H1 (cell line): ENCODE results near the gene EEF1A2. TPM values are rescaled to one million over a fixed set of nuclear protein-coding genes. Genes with fewer than 3 reads are reported as not detected.

Source experiments
- CTCF ChIA-PET: fragments of 300-600 bp; sonication (Branson Sonifier 250); formaldehyde crosslinking; loops from one replicate; lab custom pipeline; 2021; ENCODE audit not compliant: partially characterized antibody; lab: Charles Lee
- POLR2A ChIA-PET: fragments of 300-600 bp; sonication (Branson Sonifier 250); formaldehyde crosslinking; loops from one replicate; lab custom pipeline; 2021; ENCODE audit warnings: inconsistent platforms; ENCODE audit not compliant: partially characterized antibody; lab: Charles Lee
- DNase-seq, 2 experiments: peaks; one replicate each; pipeline versions ENCODE4 v3.0.0 to v3.0.0-alpha.2; 2010 to 2022; ENCODE audit warnings: low spot score in 2 of 2, low read depth in 1 of 2, mixed read lengths in 1 of 2
- FAIRE-seq: peaks from 2 replicates; lab custom pipeline; 2011; peaks lifted over from hg19 to GRCh38; lab: Jason Lieb, UNC
- H2AFZ ChIP-seq: 2 replicates; pipeline ENCODE4 v1.8.1; 2012; ENCODE audit warnings: low read length, inconsistent platforms
- H2AK5ac ChIP-seq: 2 replicates; pipeline ENCODE4 v1.6.1; 2013; ENCODE audit warnings: low read depth, low read length
- H2BK120ac ChIP-seq: replicated peaks from 2 replicates; pipeline ENCODE3; 2013; ENCODE audit warnings: low read depth, low read length, inconsistent platforms
- H2BK12ac ChIP-seq: 2 replicates; pipeline ENCODE4 v1.6.1; 2013; ENCODE audit warnings: low read depth, low read length
- H2BK15ac ChIP-seq: 2 replicates; pipeline ENCODE4 v1.6.1; 2013; ENCODE audit warnings: low read length
- H2BK20ac ChIP-seq: 2 replicates; pipeline ENCODE4 v1.6.1; 2013; ENCODE audit warnings: low read length
- H2BK5ac ChIP-seq: 2 replicates; pipeline ENCODE4 v1.6.1; 2013; ENCODE audit warnings: low read depth, low read length
- H3K14ac ChIP-seq: 2 replicates; pipeline ENCODE4 v1.6.1; 2013; ENCODE audit warnings: inconsistent platforms; ENCODE audit not compliant: insufficient read length
- H3K18ac ChIP-seq: 2 replicates; pipeline ENCODE4 v1.6.1; 2013; ENCODE audit warnings: low read length; ENCODE audit errors: extremely low read depth
- H3K23ac ChIP-seq: 2 replicates; pipeline ENCODE4 v1.6.1; 2013; ENCODE audit warnings: inconsistent platforms; ENCODE audit not compliant: insufficient read length
- H3K23me2 ChIP-seq: 2 replicates; pipeline ENCODE4 v1.6.1; 2013; ENCODE audit warnings: low read depth, low read length
- H3K27ac ChIP-seq: 2 replicates; pipeline ENCODE4 v1.6.1; 2011; ENCODE audit warnings: low read depth, low read length, inconsistent platforms
- H3K27me3 ChIP-seq, 4 experiments: replicated peaks in 1 of 4; 1 replicate in 1 of 4; 2 replicates in 3 of 4; pipeline versions ENCODE4 v1.6.1 to v1.8.1; 2011 to 2013; ENCODE audit warnings: low read length in 3 of 4, mild to moderate bottlenecking in 3 of 4, inconsistent platforms in 2 of 4, mixed read lengths in 2 of 4, moderate library complexity in 1 of 4; ENCODE audit not compliant: control insufficient read depth in 3 of 4, insufficient read depth in 3 of 4; ENCODE audit errors: extremely low read depth in 1 of 4
- H3K36me3 ChIP-seq, 4 experiments: 2 replicates each; pipeline versions ENCODE4 v1.6.1 to v1.8.1; 2011 to 2013; ENCODE audit warnings: mild to moderate bottlenecking in 4 of 4, low read length in 3 of 4, moderate library complexity in 2 of 4, control low read depth in 1 of 4, inconsistent platforms in 1 of 4; ENCODE audit not compliant: insufficient read depth in 4 of 4, control insufficient read depth in 2 of 4
- H3K4ac ChIP-seq: replicated peaks from 2 replicates; pipeline ENCODE3; 2013; ENCODE audit warnings: low read length, low read depth, mixed read lengths, inconsistent platforms; ENCODE audit not compliant: insufficient read length
- H3K4me1 ChIP-seq, 4 experiments: replicated peaks in 1 of 4; 1 replicate in 1 of 4; 2 replicates in 3 of 4; pipeline versions ENCODE4 v1.6.1 to v1.8.1; 2011 to 2013; ENCODE audit warnings: low read length in 3 of 4, inconsistent platforms in 2 of 4, mixed read lengths in 1 of 4; ENCODE audit not compliant: insufficient read depth in 4 of 4, control insufficient read depth in 3 of 4
- H3K4me2 ChIP-seq, 2 experiments: 2 replicates each; pipeline versions ENCODE4 v1.6.1 to v1.8.1; 2011 to 2013; ENCODE audit warnings: low read depth in 2 of 2, low read length in 2 of 2, control low read depth in 1 of 2, inconsistent platforms in 1 of 2, mild to moderate bottlenecking in 1 of 2; ENCODE audit not compliant: insufficient read depth in 1 of 2
- H3K4me3 ChIP-seq, 4 experiments: fragments of 200-600, 300-600 bp in 1 of 4; sonication (generic), shearing (Covaris generic), sonication (Bioruptor Twin) in 1 of 4; 2 replicates each; pipeline versions ENCODE4 v1.5.1 to v1.8.1; 2011 to 2016; ENCODE audit warnings: low read length in 4 of 4, low read depth in 3 of 4, control low read depth in 2 of 4, inconsistent platforms in 2 of 4, mild to moderate bottlenecking in 2 of 4, mixed read lengths in 1 of 4, moderate library complexity in 1 of 4; ENCODE audit not compliant: insufficient read depth in 2 of 4; ENCODE audit errors: extremely low read depth in 1 of 4
- H3K56ac ChIP-seq: replicated peaks from 2 replicates; pipeline ENCODE3; 2013; ENCODE audit warnings: low read depth, mild to moderate bottlenecking, mixed read lengths, low read length, inconsistent platforms; ENCODE audit not compliant: insufficient read length
- H3K79me1 ChIP-seq: 2 replicates; pipeline ENCODE4 v1.6.1; 2013; ENCODE audit warnings: low read depth, low read length, control low read depth
- H3K79me2 ChIP-seq, 2 experiments: 2 replicates each; pipeline versions ENCODE4 v1.6.1 to v1.8.1; 2012 to 2013; ENCODE audit warnings: low read length in 2 of 2, mild to moderate bottlenecking in 2 of 2, inconsistent platforms in 1 of 2; ENCODE audit not compliant: insufficient read depth in 2 of 2, control insufficient read depth in 1 of 2
- H3K9ac ChIP-seq, 4 experiments: replicated peaks in 1 of 4; 1 replicate in 1 of 4; 2 replicates in 3 of 4; pipeline versions ENCODE4 v1.6.1 to v1.8.1; 2011 to 2013; ENCODE audit warnings: low read depth in 3 of 4, low read length in 3 of 4, control low read depth in 2 of 4, mild to moderate bottlenecking in 2 of 4, moderate library complexity in 2 of 4, inconsistent platforms in 1 of 4; ENCODE audit errors: extremely low read depth in 1 of 4
- H3K9me3 ChIP-seq, 2 experiments: 2 replicates each; pipeline versions ENCODE4 v1.6.1 to v1.8.1; 2012 to 2013; ENCODE audit warnings: mild to moderate bottlenecking in 2 of 2, moderate library complexity in 2 of 2, control low read depth in 1 of 2, inconsistent platforms in 1 of 2, low read depth in 1 of 2, low read length in 1 of 2, mixed read lengths in 1 of 2; ENCODE audit not compliant: insufficient read depth in 2 of 2
- H4K20me1 ChIP-seq, 2 experiments: replicated peaks in 1 of 2; 2 replicates each; pipeline versions ENCODE3 to v1.8.1; 2011 to 2013; ENCODE audit warnings: inconsistent platforms in 2 of 2, low read length in 2 of 2, mild to moderate bottlenecking in 1 of 2; ENCODE audit not compliant: insufficient read depth in 2 of 2, control insufficient read depth in 1 of 2
- H4K5ac ChIP-seq: 2 replicates; pipeline ENCODE4 v1.6.1; 2013; ENCODE audit warnings: low read length, low read depth, mixed read lengths, inconsistent platforms; ENCODE audit not compliant: insufficient read length
- H4K8ac ChIP-seq: 2 replicates; pipeline ENCODE4 v1.8.0; 2013; ENCODE audit warnings: mild to moderate bottlenecking, moderate library complexity, low read length, inconsistent platforms; ENCODE audit not compliant: insufficient read depth; ENCODE audit errors: extremely low read depth
- H4K91ac ChIP-seq: replicated peaks from 2 replicates; pipeline ENCODE3; 2013; ENCODE audit warnings: low read length, mixed read lengths, inconsistent platforms; ENCODE audit not compliant: insufficient read length
- BRCA1 ChIP-seq: IDR thresholded peaks from 2 replicates; pipeline ENCODE4 v1.6.1; 2012; ENCODE audit warnings: low read depth, low read length, improper control_type of control experiment
- KDM1A ChIP-seq: fragments of 200-600, 300-600 bp; sonication (generic); IDR thresholded peaks from 2 replicates; pipeline ENCODE4 v1.7.1; 2016; ENCODE audit warnings: mild to moderate bottlenecking, low read length, borderline replicate concordance
- TAF1 ChIP-seq: IDR thresholded peaks from 2 replicates; pipeline ENCODE4 v1.6.1; 2011; ENCODE audit warnings: mild to moderate bottlenecking, low read depth, low read length
- WGBS, 2 experiments: shearing (Covaris generic) in 1 of 2; methylation state at CpG; one replicate each; pipeline versions ENCODE4 v1.1.6 to v1.1.7; 2013 to 2015; ENCODE audit warnings: low lambda C conversion rate in 2 of 2, mixed read lengths in 2 of 2, inconsistent platforms in 1 of 2, low coverage in 1 of 2, missing lambda C conversion rate in 1 of 2; ENCODE audit not compliant: insufficient replicate concordance in 2 of 2, insufficient coverage in 1 of 2, insufficient read length in 1 of 2; ENCODE audit errors: extremely low coverage in 1 of 2, missing lambda C conversion rate in 1 of 2; 5-methylcytosine and 5-hydroxymethylcytosine counted together
- polyA plus RNA-seq, 7 experiments: library from polyadenylated mRNA; depleted of rRNA in 3 of 7; stranded (reverse) in 5 of 7; unstranded in 2 of 7; fragments of >200 nt in 5 of 7; fragments of 200-250 nt in 2 of 7; gene quantifications; 1 replicate in 5 of 7; 2 replicates in 1 of 7; 4 replicates in 1 of 7; pipeline versions ENCODE4 v1.2.1 to v1.2.3, GENCODE V29; 2011 to 2013; ENCODE audit warnings: missing spikeins in 2 of 7, mixed read lengths in 2 of 7
- total RNA-seq: library from RNA; stranded (reverse); fragmentation: NEBNext Ultra II Directional; extraction: Animal tissue kit (Norgen Biotek cat#: 25700); gene quantifications from 2 replicates; pipeline ENCODE4 v1.2.1, GENCODE V29; 2021

Gene EEF1A2
- total and polyA plus RNA-seq, 2 of the 8 experiments (the other 6 are each of a cell fraction or from before 2014, with no cell fraction given) = 7.4 to 25.8 TPM

DNA sequence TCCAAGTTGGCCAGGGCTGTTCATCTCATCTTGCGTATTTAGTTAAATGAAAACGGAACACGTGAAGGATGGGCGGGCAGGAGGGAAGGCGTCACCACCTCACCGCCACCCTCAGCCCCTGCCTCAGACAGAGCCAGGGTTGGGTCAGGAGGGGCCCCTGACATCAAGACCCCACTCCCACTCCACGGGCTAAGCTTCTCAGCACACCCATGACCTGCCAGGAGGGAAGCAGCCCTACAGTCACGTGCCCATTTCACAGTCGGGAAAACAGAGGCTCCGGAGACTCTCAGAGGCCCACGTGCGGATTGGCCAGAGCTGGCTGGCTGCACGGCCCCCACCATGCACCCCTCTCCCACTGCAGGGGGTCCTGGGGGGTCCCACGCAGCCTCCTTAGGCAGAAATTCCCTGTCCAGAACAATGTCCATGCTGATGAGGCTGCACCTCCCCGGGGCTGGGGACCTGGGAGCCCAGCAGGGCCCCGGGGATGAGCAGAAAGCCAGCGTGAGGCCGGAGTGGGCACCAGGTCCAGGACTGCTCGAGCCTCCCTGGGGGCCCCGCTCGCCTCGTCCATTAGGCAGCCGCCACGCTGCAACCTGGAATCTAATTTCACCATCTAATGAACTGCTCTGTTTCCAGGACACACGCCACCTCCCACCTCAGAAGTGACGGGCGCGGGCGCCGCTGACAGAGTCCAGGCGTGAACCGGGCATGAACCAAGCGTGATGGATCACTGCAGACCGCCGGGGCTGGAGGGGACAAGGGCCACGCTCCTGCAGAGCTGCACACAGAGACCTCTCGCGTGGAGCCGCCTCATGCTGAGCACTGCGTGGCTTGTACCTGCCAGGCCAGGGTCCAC, 42.2 kb downstream of the EEF1A2 start:
- peaks cover 31% of the 10 kb centered on the region for H3K79me1 ChIP-seq
- 90% methylated on average over 32 of the region's 40 CpGs; no CpG with 5 or more reads in 1 of the 2 experiments for WGBS, 2 experiments
- H2BK120ac ChIP-seq = no peak overlapping the region
- no peaks in the 10 kb centered on the region for H3K23me2 ChIP-seq
- peaks cover 20 to 37% of the 10 kb centered on the region in 2 experiments for H4K20me1 ChIP-seq
- no peak overlapping the region for H3K4ac ChIP-seq
- H3K9me3 ChIP-seq = no peaks in the 10 kb centered on the region
- H3K27me3 ChIP-seq = no peaks in the 10 kb centered on the region
- H2AK5ac ChIP-seq = no peak overlapping the region
- peaks cover 0 to 5% (median 0%) of the 10 kb centered on the region in 4 experiments; a peak in 1 of 8 replicates for H3K36me3 ChIP-seq
- no peak overlapping the region for H4K91ac ChIP-seq
- no peak overlapping the region for H4K5ac ChIP-seq
- no peak overlapping the region for H2AFZ ChIP-seq
- H2BK12ac ChIP-seq = peak overlapping the region; percentile 17; the same call in 1 of the 2 replicates
- TF ChIP-seq BRCA1 = no peak
- peak; percentile 40; the same call in 1 of the 2 replicates for TF ChIP-seq KDM1A
- TF ChIP-seq TAF1 = no peak
- H3K18ac ChIP-seq = no peak overlapping the region
- H2BK15ac ChIP-seq = 0 out of 2 replicates have a peak overlapping the region, but pooled peaks have one; percentile 61
- no peak for DNase-seq
- H2BK20ac ChIP-seq = no peak overlapping the region
- H4K8ac ChIP-seq = peak overlapping the region; percentile 68; the same call in 1 of the 2 replicates
- POLR2A ChIA-PET = interaction anchor here (1.2 kb wide), 1 partner anchor 14 kb away, joined by 4 read pairs; no protein-coding TSS in a partner anchor
- no peak overlapping the region for H3K4me2 ChIP-seq
- no peak overlapping the region for H3K14ac ChIP-seq
- H3K79me2 ChIP-seq = peaks cover 0 to 52% of the 10 kb centered on the region in 2 experiments; a peak in 2 of 4 replicates
- peaks cover 0 to 24% (median 19%) of the 10 kb centered on the region in 4 experiments; a peak in 5 of 7 replicates for H3K4me1 ChIP-seq
- no peak overlapping the region for H3K4me3 ChIP-seq
- H2BK5ac ChIP-seq = peak overlapping the region; percentile 40
- H3K9ac ChIP-seq = no peak overlapping the region
- no peak overlapping the region for H3K56ac ChIP-seq
- no peak overlapping the region for H3K27ac ChIP-seq
- H3K23ac ChIP-seq = no peak overlapping the region
- CTCF ChIA-PET = interaction anchor here (0.7 to 1.4 kb wide), 2 partner anchors 8 to 27 kb away, joined by 3 read pairs; no protein-coding TSS in a partner anchor
- FAIRE-seq = no peak
